Measurements from ENCODE around the gene ANKRD13C.

GRCh38 chr1:70288166-70288565 is 66.4 kb downstream of the ANKRD13C start:
- TF ChIP-seq CTCF (optimal IDR thresholded peaks at IDR 0.05 in 1 of 3, IDR thresholded peaks at IDR 0.05 in 1 of 3, conservative IDR thresholded peaks at IDR 0.05 in 1 of 3; ENCODE audit: extremely low read depth in 1 of 3, insufficient read depth in 2 of 3, low read length in 3 of 3) (no peak), EZH2 (IDR thresholded peaks at IDR 0.05; ENCODE audit: low read length) (no peak)

Data from keratinocyte (primary cell).